K562 (cell line): ENCODE data around the gene MFAP3L.

Experiments
- MTF1 ChIP-seq: fragments of 250-450 bp; sonication (Bioruptor Pico); IDR thresholded peaks from 2 replicates; pipeline ENCODE4 v1.9.0; 2021; ENCODE audit warnings: moderate library complexity, mild to moderate bottlenecking, inconsistent platforms, borderline replicate concordance
- NR3C1 ChIP-seq: sonication (generic); formaldehyde crosslinking; IDR thresholded peaks from 2 replicates; pipeline ENCODE4 v1.8.1; 2022; ENCODE audit warnings: missing genetic modification reagents
- RNF2 ChIP-seq: sonication (generic); IDR thresholded peaks from 2 replicates; pipeline ENCODE4 v1.6.1; 2016
- SAP30 ChIP-seq: fragments of 200-600 bp; sonication (generic); IDR thresholded peaks from 2 replicates; pipeline ENCODE4 v1.6.1; 2012; ENCODE audit warnings: borderline replicate concordance, low read depth, mild to moderate bottlenecking, moderate library complexity, low read length, control low read depth, inconsistent platforms; ENCODE audit not compliant: insufficient read depth, poor library complexity, severe bottlenecking
- ZBTB7A ChIP-seq: IDR thresholded peaks from 2 replicates; pipeline ENCODE4 v1.6.1; 2011; ENCODE audit warnings: low read depth, mild to moderate bottlenecking, low read length, moderate library complexity, borderline replicate concordance; ENCODE audit not compliant: control insufficient read depth
- ZKSCAN1 ChIP-seq: fragments of 150-350 bp; IDR thresholded peaks from 2 replicates; pipeline ENCODE4 v1.6.1; 2016; ENCODE audit warnings: low read depth, low read length
- ZNF76 ChIP-seq: fragments of 250-450 bp; sonication (Bioruptor Pico); IDR thresholded peaks from 2 replicates; pipeline ENCODE4 v1.4.0; 2020; ENCODE audit warnings: mild to moderate bottlenecking, moderate library complexity, borderline replicate concordance

- TF ChIP-seq ZNF76 (CRISPR knock-in tag) (no peak), RNF2 (no peak), NR3C1 (no peak), MTF1 (no peak), ZKSCAN1 (no peak), ZBTB7A (no peak), SAP30 (no peak)
Measured at GRCh38 chr4:170035231-170035630, 9.0 kb upstream of the MFAP3L start.
